ENCODE measurements around the gene TLR6. TPM values are rescaled to one million over a fixed set of nuclear protein-coding genes. Genes with fewer than 3 reads are reported as not detected.

Gene TLR6
- total RNA-seq, 1 donor from 2014 or later: not detected

DNA sequence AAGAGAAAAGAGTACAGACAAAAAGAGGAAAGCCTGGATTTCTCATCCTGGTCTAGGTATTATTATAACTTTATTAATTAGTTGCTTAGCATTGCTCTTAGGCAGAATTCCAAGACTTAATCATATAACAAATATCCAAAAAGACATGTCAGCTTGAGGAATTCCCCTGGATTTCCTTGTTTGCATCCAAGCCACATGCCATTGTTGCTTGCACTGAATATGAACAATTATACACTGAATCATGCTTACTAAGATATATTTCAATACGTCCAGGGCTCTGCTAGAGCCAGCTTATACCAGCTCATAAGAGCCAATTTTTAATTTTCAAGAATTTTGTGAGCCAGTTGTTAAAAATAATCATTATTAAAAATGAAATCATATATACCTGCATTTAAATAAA lies 68.3 kb downstream of the TLR6 start:
- Mint-ChIP-seq H3K4me3 (ENCODE audit: unreplicated experiment) (no peak overlapping the region), H3K36me3 (ENCODE audit: unreplicated experiment) (peaks cover 4% of the 10 kb centered on the region), H3K27me3 (ENCODE audit: unreplicated experiment) (no peaks in the 10 kb centered on the region), H3K4me1 (ENCODE audit: low read depth, unreplicated experiment) (no peaks in the 10 kb centered on the region), H3K9me3 (ENCODE audit: unreplicated experiment) (no peaks in the 10 kb centered on the region), H3K27ac (ENCODE audit: unreplicated experiment) (no peak overlapping the region)
- TF ChIP-seq CTCF (IDR thresholded peaks at IDR 0.05; ENCODE audit: partially characterized antibody, unreplicated experiment): no peak
- DNase-seq: no peak

GRCh38 chr4:38787693-38788092 lies 68.9 kb downstream of the TLR6 start:
- no peak overlapping the region for H3K4me3 Mint-ChIP-seq (ENCODE audit: unreplicated experiment)
- TF ChIP-seq CTCF (IDR thresholded peaks at IDR 0.05; ENCODE audit: partially characterized antibody, unreplicated experiment): no peak
- no peak for DNase-seq
- H3K27ac Mint-ChIP-seq (ENCODE audit: unreplicated experiment): no peak overlapping the region
- no peaks in the 10 kb centered on the region for H3K27me3 Mint-ChIP-seq (ENCODE audit: unreplicated experiment)
- H3K36me3 Mint-ChIP-seq (ENCODE audit: unreplicated experiment): peaks cover 4% of the 10 kb centered on the region
- no peaks in the 10 kb centered on the region for H3K9me3 Mint-ChIP-seq (ENCODE audit: unreplicated experiment)
- no peaks in the 10 kb centered on the region for H3K4me1 Mint-ChIP-seq (ENCODE audit: low read depth, unreplicated experiment)

GRCh38 chr4:38785901-38786402 lies 70.7 kb downstream of the TLR6 start:
- Mint-ChIP-seq H3K27ac (ENCODE audit: unreplicated experiment) (no peak overlapping the region), H3K4me3 (ENCODE audit: unreplicated experiment) (no peak overlapping the region), H3K9me3 (ENCODE audit: unreplicated experiment) (no peaks in the 10 kb centered on the region), H3K4me1 (ENCODE audit: low read depth, unreplicated experiment) (no peaks in the 10 kb centered on the region), H3K36me3 (ENCODE audit: unreplicated experiment) (peaks cover 4% of the 10 kb centered on the region), H3K27me3 (ENCODE audit: unreplicated experiment) (no peaks in the 10 kb centered on the region)
- no peak for TF ChIP-seq CTCF (IDR thresholded peaks at IDR 0.05; ENCODE audit: partially characterized antibody, unreplicated experiment)
- DNase-seq: no peak

- Mint-ChIP-seq H3K27me3 (ENCODE audit: unreplicated experiment) (no peaks in the 10 kb centered on the region), H3K9me3 (ENCODE audit: unreplicated experiment) (no peaks in the 10 kb centered on the region), H3K4me1 (ENCODE audit: low read depth, unreplicated experiment) (no peaks in the 10 kb centered on the region), H3K27ac (ENCODE audit: unreplicated experiment) (no peak overlapping the region), H3K4me3 (ENCODE audit: unreplicated experiment) (no peak overlapping the region), H3K36me3 (ENCODE audit: unreplicated experiment) (peaks cover 4% of the 10 kb centered on the region)
- TF ChIP-seq CTCF (IDR thresholded peaks at IDR 0.05; ENCODE audit: partially characterized antibody, unreplicated experiment): no peak
- no peak for DNase-seq
Observed at GRCh38 chr4:38785041-38785790, 71.4 kb downstream of the TLR6 start.

- Mint-ChIP-seq H3K27me3 (ENCODE audit: unreplicated experiment) (no peaks in the 10 kb centered on the region), H3K4me3 (ENCODE audit: unreplicated experiment) (no peak overlapping the region), H3K27ac (ENCODE audit: unreplicated experiment) (no peak overlapping the region), H3K36me3 (ENCODE audit: unreplicated experiment) (peaks cover 4% of the 10 kb centered on the region), H3K4me1 (ENCODE audit: low read depth, unreplicated experiment) (no peaks in the 10 kb centered on the region), H3K9me3 (ENCODE audit: unreplicated experiment) (no peaks in the 10 kb centered on the region)
- DNase-seq: no peak
- TF ChIP-seq CTCF (IDR thresholded peaks at IDR 0.05; ENCODE audit: partially characterized antibody, unreplicated experiment): no peak
Observed at GRCh38 chr4:38784141-38784540, 72.5 kb downstream of the TLR6 start.

Measured in glutamatergic neuron (in vitro differentiated cells).